HG02973 (cell line): ENCODE data around the gene BCL11A.
A peak's percentile ranks its signal among the peaks of the same experiment; 100 is the strongest.

ENCODE experiments used
- ATAC-seq: cut with Tn5 transposase; IDR thresholded peaks from one replicate; pipeline ENCODE4 v1.9.1; 2021; ENCODE audit warnings: moderate library complexity; ENCODE audit not compliant: unreplicated experiment

BCL11A gene

DNA sequence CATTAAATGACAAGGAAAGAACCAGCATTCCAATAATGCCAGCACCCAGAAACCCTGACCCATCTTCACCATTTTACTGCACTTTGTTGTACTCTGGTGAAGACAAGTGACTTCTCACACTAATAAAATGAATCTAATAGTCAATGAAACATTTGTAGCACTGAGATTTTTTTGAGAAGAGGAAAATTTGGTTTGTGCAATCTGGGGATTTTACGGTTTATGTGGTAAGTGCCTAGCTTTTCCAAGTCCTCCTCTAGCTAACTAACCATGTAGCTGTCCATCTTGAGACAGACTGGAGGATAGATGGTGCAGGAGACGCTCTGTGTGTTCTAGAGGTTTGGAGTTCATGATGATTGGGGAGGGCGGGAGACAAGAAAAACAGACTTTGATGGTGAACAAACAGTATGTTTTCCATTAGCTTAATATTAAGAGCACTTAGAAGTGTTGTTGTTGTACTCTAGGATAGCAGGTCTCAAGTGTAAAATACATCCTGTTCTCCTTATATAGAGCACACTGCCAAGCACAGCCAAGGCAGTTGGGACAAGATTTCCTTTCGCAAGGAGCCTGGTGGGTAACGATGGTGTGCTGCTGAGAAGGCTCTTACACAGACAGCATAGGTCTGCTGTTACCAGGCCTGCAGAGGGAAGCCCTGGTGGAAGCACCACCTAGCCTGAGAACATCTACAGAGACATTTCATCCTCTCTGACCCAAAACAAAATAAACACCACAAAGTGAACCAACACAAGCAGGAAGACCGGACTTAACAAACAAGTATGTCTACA lies 83.7 kb downstream of the BCL11A start:
- no peak for ATAC-seq

DNA sequence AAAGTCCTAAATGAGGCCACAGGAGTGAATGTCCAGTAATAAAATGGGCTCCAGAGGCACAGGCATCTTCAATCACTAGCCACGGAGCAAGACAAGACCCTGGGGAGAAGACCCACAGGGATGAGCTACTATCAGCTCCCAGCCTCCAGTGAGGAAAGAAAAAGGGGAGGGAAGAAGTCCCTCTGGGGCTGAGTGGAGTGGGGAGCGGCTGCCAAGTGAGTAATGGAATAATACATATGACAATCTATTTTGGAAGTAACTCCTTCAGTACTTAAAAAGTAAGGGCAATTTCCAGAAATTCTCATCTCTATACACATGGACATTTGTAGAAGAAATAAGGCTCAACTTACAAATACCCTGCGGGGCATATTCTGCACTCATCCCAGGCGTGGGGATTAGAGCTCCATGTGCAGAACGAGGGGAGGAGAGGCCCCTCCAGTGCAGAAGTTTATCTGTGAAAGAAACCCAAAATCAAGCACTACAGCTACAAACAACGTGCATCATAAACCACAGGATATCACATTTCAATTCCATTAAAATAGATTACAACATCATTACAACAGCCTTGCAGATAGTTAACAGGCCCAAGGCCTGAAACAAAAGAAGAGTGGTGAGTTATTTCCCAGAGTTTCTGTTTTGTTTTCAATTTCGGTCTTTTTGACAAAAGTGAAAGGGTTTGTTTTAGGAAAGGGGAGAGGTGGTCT lies 84.9 kb downstream of the BCL11A start:
- no peak for ATAC-seq

DNA sequence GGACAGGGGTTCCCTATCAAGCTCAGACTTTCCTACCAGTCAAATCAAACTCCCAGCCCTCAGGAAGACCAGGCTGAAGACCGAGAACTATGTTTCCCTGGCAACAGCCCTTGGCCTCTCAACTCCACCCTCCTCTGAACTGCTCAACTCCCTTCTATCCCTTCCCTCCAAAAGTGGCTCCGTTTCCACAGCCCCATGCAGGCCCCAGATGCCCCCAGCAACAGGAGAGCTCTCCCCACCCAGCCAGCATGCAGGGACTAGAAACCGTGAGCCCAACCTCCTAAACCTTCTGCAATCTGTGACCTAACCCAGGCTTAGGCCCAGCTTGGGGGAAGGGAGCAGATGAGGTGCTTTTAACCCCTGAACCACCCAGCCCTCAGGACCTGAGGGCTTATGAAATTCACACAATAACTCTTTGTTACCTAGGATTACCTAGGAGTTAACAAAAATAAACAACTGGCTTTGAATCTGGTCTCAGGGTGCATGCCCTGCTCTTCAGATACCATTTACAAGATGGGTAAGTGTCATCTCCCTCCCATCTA lies 87.2 kb downstream of the BCL11A start:
- no peak for ATAC-seq

DNA sequence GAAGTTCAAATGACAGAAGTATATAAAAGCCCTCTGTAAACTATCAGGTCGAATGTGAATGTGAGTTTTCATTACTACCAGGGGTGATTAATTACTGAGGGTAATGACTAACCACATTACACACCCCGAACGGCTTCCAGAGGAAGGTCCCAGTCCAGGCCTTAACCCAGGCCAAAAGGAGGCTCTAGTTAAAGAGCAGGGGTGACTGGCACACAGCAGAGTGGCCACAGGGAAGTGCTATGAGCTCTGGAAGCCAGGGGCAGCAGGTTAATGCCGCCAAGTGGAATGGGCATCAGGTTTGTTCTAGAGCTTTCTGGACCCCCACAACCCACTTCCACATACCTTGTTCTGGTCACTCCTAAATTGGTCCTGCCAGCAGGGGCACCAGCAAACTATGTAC lies 87.7 kb downstream of the BCL11A start:
- no peak for ATAC-seq

DNA sequence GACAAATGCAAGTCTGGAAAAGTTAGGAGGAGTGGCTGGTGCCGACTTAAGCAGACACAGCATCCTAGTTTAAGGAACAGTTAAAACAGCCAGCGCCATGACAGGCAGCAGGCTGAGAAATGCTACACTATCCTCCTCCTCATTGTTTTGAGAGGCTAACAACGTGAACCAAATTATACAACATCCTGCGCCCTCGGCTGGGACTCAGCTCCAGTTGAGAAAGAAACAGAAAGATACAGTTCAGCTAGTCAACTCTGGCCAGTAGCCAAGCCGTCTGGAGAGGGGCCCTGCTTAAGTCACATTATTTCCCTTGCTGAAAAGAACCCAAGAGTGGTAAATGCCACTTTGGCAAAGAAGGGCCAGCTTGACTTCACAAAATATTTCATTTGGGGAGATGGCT lies 90.2 kb downstream of the BCL11A start:
- no peak for ATAC-seq

DNA sequence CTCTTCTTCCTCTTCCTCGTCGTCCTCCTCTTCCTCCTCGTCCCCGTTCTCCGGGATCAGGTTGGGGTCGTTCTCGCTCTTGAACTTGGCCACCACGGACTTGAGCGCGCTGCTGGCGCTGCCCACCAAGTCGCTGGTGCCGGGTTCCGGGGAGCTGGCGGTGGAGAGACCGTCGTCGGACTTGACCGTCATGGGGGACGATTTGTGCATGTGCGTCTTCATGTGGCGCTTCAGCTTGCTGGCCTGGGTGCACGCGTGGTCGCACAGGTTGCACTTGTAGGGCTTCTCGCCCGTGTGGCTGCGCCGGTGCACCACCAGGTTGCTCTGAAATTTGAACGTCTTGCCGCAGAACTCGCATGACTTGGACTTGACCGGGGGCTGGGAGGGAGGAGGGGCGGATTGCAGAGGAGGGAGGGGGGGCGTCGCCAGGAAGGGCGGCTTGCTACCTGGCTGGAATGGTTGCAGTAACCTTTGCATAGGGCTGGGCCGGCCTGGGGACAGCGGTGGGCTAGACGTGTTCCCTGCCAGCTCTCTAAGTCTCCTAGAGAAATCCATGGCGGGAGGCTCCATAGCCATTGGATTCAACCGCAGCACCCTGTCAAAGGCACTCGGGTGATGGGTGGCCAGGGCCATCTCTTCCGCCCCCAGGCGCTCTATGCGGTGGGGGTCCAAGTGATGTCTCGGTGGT lies 91.9 kb downstream of the BCL11A start:
- ATAC-seq, result no peak

DNA sequence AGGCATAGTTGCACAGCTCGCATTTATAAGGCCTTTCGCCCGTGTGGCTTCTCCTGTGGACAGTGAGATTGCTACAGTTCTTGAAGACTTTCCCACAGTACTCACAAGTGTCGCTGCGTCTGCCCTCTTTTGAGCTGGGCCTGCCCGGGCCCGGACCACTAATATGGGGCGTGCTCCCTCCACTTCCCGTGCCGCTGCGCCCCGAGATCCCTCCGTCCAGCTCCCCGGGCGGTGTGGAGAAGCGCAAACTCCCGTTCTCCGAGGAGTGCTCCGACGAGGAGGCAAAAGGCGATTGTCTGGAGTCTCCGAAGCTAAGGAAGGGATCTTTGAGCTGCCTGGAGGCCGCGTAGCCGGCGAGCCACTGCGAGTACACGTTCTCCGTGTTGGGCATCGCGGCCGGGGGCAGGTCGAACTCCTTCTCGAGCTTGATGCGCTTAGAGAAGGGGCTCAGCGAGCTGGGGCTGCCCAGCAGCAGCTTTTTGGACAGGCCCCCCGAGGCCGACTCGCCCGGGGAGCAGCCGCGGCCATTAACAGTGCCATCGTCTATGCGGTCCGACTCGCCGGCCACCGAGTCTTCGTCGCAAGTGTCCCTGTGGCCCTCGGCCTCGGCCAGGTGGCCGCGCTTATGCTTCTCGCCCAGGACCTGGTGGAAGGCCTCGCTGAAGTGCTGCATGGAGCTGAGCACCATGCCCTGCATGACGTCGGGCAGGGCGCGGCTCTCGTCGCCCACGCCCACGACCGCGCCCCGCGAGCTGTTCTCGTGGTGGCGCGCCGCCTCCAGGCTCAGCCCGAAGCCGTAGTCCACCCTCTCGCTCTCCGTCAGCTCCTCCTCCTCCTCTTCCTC lies 92.7 kb downstream of the BCL11A start:
- no peak for ATAC-seq

DNA sequence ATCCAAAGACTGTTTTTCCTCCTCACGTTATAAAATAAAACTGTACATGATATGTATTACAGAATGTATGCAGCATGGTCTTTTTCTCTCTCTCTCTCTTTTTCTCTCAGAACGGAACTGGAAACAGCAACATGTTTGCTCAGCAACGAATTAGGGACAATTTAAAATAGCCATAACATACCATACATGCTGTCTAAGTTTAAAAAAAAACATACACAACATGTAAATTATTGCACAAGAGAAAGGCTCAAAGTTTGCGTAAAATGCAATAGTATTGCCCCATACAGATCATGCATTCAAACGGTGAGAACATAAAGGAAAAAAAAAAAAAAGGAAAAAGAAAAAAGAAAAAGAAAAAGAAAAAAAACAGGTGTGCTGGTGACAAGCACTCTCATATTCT lies 93.6 kb downstream of the BCL11A start:
- ATAC-seq, result no peak

DNA sequence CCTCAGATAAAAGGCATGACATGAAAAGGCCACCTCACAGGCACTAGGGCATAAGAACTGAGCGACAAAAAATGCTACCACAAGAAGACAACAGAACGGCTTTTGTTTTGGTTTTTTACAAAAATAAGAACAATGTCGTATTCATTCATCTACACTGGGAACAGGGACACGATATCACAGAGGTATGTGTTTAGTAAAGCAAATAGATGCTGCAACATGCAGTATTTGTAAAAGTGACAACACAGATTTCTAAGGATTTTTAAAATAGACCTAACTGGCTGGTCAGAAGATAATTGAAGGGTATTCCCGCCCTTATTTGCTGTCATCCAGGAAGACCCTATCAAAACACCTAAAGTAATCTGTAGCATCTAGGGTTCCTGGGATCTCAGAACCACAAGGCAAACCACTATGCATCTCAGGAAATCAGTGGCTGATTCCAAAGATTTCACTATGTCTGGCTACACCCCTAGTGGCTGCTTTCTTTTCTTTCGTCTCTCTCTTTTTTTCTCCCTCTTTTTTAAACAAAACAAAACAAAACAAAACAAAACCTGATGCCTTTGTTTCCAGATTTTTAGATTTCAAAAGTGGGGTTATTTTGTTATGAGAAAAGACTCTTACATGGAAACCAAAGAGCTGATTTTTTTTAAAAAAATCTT lies 97.2 kb downstream of the BCL11A start:
- no peak for ATAC-seq

DNA sequence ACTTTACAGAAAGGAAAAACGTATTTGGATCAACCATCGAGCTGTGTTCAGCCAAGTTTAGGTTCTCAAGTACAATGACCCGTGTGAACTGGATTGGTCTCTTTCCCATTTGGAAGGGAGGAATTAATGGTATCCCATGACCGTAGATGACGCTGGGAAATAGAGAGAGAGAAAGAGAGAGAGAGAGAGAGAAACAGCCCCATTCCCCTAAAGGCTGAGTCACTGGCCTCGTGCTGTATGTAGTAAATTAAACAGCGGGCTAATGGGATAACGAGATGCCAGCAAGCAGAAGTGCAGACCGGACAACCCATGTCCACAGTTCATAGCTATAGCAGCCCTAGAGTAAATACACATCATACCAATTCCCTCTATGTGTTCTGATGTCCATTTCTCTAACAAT lies 99.6 kb downstream of the BCL11A start:
- ATAC-seq, result no peak

DNA sequence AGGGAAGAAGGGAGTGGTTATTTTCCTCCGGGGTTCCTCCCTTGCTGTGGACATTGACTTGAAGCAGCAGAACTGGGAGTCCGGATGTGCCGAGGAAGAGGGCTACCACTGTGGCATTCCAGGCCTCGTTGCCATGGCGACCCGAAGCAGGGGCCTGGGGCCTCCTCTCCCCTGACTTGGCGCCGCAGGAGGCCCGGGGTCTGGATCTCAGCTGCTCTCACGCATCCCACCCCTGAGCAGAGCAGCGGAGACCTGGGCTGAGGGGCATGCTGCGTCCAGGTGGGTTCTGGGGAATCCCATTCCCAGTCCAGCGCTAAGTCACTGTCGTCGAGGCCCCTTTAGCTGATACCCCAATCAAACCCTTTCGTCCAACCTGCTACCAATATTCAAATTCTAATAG lies 100.2 kb downstream of the BCL11A start:
- ATAC-seq, result no peak

DNA sequence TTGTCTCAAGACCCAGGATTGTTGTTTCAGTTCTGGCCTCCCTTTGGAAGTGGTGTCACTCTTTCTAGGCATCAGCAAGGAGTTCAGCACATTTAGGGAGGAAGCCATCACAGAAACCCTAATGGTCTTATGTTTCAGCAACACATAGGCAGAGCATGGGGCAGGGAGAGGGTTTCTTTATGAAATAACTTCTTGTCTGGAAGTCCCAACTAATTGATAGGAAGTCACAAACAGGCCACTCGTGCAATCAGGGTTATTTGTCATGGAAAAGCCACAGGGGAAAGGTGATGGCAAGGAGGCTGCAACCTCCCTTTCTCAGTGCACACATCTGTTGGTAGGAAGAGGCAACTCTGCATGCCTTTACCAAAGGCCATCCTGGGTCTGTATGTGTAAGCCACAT lies 103.0 kb downstream of the BCL11A start:
- ATAC-seq, result no peak

DNA sequence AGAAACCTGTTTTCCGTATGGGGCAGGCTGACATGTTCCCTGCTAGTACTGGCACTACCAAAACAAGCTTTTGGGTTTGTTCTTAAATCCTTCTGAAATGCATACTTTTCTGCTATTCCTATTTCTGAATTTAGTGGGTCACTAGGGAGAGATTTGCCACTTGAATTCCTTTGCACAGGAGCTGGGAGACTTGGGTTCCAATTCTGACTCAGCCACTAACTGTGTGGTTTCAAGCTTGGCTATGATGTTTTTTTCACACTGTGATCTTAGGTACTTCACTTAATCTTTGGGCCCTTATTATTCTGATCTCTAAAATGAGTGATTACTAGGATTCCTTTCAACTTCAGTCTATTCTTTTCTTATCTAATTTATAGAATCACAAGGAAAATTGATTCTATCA lies 105.5 kb downstream of the BCL11A start:
- no peak for ATAC-seq

DNA sequence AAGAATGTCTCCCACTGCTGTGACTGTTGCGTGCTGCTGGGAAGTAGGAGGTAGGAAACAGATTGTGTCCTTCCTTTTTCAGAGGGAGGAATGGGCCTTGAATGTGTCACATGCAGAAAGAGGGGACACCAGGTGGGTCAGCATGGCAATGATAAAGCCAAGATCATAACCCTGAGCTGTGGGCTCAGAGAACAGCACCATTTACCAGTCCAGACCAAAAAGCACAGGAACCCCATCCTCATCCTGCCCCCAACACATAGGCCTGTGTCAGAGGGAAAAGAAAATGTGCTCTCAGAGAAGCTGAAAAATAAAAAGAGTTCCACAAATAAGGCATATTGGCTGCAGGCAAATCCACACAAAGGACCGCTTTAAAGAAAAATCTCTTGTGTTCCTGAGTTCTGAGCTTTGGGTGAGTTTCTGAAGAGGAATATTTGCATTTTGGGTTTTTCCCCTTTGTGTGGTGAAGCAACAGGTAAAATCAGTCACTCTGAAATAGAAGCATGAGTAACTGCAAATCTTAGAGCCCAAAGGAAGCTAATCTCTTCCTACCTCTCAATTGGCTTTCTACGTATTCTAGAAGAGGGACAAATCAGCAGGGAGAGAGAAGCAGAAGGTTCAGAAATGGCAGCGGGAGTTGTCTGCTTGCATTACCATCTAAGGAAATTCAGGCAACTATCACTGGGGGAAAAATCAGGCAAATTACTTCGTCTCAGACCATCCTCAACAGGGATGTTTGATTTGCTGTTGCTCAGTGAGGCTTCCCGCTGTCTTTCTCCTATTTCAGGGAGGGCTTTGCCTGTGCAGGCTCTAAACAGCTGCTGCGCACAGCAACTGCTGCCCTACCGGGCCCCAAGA lies 106.8 kb downstream of the BCL11A start:
- ATAC-seq, result peak; percentile 88

DNA sequence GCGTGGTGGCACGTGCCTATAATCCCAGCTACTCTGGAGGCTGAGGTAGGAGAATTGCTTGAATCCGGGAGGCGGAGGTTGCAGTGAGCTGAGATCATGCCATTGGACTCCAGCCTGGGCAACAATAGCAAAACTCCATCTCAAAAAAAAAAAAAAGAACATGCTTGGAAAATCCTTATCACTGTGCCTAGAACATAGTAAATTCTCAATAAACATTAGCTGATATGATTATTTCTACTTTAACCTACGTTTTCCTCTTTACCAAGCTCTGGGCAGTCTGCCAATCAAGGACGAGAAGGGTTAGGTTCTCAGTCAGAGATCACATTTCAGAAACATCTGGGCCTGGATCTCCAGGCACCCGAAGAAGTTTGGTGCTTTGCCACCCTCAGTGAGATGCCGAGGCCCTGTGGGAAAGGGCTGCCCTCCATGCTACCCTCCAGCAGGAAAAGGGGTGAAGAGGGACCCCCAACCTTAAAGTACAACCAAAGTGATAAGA lies 107.7 kb downstream of the BCL11A start:
- ATAC-seq, result no peak

DNA sequence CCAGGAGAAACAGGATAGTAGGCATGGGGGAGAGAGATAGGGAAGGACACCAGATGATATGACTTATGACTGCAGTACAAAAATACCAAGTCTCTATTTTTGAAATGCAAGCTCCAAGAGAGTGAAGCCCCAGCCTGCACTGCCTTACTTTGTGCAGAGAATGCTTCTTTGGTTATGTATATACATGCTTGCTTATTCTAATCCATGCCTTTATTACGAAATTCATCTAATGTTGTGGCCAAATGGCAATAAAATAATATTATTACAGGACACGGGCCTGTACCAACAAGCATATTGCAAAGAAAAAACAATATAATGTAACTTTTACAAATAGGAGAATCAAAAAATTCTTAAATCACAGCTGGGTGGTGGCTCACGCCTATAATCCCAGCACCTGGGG lies 110.8 kb downstream of the BCL11A start:
- no peak for ATAC-seq

DNA sequence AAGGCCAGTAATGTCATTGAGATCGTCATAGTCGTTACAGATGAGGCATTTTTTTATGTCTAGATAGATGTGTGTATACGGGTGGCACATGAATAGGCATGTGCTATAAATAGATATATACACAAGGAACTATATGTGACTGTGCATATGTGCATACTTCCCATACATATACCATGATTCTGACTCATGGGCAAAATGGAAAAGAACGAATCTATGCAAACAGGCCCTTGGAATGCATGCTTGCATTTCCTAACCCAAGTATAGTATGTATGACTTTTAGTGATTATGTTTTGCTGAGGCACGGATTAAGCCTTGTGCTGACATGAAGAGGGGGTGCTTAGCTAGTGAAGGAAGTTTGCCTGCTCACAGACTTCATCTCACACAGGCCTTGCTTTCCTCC lies 111.7 kb downstream of the BCL11A start:
- no peak for ATAC-seq

DNA sequence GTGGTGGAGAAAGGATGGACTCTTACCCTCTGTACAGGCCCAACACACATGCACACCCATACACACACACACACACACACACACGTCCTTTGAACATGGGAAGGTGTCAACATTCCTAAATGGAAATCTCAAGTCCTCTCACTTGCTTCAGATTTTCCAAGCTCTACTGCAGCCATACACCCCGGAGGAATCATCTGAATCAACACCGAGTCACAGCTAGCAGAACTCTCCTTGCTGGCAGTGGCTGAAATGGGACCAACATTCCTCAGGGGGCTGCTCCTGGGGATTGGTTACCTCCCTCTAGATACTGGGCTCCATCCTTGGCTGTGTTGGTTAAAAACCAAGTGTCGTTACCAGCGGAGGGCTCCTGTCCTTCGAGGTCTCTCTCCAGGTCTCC lies 112.7 kb downstream of the BCL11A start:
- no peak for ATAC-seq

DNA sequence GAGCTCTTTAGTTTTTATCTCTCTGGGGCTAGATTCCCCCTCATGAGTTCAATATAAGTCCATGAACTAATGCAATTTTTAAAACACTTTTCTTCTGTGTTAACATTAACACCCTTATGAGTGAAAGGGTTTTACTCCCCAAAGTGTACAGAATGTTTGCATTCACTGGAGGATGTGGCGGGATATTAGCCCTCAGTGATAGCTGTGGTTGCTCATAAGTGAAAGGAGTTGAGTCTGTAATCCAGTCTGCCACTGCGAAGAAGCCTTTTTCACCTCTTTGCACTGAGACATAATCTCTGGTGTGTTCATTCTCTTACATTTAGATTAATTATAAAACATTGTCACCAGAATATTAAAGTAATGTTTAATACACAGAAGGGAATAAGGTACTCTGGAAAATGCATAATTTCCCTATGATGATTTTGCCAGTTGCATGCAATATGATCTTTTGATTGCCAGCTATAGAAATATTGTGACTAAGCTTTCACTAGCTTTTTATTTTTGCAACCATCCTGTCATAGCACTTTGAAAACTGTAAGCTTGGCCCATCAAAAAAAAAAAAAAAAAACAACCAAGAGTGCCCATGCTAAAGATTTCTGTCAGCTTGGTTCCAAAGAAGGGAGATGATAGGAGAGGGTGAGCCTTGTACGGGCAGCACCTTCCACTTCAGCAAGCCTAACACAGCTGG lies 113.2 kb downstream of the BCL11A start:
- peak; percentile 23 for ATAC-seq
